ENCODE data around the gene PRKN.

DNA sequence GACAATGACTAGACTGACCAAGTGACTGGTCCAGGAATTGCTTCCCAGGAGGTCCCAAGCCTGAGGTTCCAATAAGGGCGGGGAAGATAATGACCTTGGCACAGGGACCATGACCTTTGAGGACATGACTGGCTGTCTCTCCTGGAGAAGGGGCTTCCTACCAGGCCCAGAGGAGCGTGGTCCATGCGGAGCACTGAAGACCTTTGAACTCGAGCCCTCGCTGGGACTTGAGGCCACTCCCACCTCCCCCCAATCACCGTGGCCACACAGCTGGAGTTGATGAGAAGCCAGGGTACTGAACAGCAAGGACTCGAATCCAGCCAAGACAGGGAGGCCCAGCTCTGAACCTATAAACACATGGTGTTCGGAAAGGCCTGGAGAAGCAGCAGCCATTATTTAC, 677.0 kb downstream of the PRKN start:
- TF ChIP-seq EZH2 (IDR thresholded peaks at IDR 0.05; ENCODE audit: borderline replicate concordance, low read depth, low read length, severe bottlenecking), result no peak
- TF ChIP-seq, protein P1, sequence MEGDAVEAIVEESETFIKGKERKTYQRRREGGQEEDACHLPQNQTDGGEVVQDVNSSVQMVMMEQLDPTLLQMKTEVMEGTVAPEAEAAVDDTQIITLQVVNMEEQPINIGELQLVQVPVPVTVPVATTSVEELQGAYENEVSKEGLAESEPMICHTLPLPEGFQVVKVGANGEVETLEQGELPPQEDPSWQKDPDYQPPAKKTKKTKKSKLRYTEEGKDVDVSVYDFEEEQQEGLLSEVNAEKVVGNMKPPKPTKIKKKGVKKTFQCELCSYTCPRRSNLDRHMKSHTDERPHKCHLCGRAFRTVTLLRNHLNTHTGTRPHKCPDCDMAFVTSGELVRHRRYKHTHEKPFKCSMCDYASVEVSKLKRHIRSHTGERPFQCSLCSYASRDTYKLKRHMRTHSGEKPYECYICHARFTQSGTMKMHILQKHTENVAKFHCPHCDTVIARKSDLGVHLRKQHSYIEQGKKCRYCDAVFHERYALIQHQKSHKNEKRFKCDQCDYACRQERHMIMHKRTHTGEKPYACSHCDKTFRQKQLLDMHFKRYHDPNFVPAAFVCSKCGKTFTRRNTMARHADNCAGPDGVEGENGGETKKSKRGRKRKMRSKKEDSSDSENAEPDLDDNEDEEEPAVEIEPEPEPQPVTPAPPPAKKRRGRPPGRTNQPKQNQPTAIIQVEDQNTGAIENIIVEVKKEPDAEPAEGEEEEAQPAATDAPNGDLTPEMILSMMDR (IDR thresholded peaks at IDR 0.05; ENCODE audit: borderline replicate concordance, extremely low read depth, low read length, poor library complexity, severe bottlenecking), result no peak

Measured in DND-41 (cell line).